SHP77 (cell line): Measurements from ENCODE around the gene SH3TC1.
A peak's percentile ranks its signal among the peaks of the same experiment; 100 is the strongest.

Experiments
- DNase-seq, 2 experiments: peaks; one replicate each; lab custom pipeline; 2025; lab: John Stamatoyannopoulos, UW

Gene SH3TC1

DNA sequence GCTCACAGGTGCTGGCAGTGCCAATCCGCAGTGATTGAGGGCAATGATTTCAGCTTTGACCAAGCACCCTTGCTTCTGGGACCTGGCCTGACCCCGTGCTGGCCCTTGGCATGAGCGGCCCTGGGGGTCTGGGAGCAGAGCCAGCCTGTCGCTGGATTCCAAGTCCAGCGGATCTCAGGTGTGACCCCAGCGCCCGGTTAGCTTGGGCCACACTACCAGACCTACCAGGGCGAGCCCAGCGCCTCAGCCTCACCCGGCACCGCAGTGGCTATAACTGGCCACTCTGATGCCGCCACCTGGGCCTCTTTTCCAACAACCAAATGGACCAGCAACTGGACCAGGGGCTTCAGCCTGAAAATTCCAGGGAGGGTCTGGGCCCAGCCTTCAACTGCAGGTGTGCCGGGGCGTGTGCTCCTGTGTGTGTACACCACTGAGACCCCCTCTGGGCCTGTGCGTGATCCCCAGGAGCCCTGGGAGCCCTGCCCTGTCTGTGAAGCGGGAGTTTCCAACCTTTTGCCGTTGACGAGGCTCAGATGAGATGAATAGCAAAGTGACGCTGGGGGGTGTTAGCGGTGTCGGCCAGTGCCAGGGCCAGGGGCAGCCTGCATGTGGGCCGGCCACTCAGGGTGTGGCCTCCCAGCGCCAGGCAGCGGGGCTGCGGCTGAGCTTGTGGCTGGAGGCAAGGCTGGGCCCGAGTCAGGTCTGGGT is 658 bp downstream of the SH3TC1 start:
- no peak for DNase-seq

- DNase-seq, result no peak
Measured at GRCh38 chr4:8200302-8200975, 1.3 kb downstream of the SH3TC1 start.

GRCh38 chr4:8201321-8201781 is 2.3 kb downstream of the SH3TC1 start:
- no peak for DNase-seq

DNA sequence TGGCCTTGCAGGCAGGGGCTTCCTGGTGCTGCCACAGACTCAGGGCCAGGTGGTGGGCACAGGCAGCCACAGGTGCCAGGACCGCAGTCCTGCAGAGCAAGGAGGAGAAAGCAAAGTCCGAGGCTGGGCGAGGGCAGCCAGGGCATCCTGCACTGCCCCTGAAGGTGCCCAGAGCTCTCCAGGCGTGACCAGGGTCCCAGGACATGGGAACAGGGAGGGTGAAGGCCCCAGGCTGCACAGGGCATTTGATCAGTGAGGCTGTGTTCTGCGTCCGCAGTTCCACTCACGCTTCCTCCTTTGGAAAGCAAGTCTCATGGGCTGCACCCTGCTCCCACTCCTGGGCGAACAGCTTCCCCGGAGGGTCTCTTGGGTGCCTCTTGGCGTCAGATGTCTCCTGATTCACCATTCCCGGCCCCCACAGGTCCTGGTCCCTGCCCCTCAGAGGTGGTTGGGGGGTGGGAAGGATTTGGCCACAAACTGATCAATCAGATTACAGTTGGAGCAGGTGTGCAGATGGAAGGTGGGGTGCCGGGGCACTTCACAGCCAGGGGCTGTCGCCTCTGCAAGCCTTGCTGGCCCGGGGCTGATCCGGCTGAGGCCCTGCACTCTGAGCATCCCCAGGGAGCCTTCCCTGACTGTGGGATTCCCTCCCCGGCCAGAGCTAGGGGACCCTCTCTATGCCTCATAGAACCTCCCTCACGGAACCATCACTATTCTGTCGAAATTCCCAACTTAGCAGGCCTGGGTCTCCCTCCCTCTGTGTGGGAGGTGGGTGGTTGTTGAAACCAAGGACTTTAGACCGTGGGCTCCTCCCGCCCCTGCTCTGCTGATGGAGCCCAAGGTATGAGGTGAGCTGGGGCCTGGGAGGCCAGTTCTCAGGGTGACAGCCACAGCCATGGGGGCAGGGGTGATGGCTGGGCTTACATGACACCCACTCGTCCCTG is 3.3 kb downstream of the SH3TC1 start:
- DNase-seq, result no peak

DNA sequence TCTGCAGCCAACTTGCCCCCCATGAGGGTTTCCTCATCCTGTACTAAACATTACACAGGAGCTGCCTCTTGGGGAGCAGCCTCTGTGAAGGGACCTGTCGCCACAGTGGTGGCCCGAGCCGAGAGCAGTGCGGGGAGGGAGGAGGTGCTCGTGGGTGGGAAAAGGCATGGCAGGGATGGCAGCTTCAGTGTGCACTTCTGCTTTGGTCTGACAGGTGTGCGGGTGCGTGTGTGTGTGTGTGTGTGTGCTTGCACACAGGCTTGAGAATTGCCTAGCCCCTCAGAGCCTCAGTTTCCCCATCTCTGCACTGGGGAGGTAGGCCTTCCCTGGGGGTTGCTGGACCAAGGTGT is 3.9 kb downstream of the SH3TC1 start:
- DNase-seq, result no peak

- no peak for DNase-seq
Measured at GRCh38 chr4:8203817-8204216, 4.7 kb downstream of the SH3TC1 start.

DNA sequence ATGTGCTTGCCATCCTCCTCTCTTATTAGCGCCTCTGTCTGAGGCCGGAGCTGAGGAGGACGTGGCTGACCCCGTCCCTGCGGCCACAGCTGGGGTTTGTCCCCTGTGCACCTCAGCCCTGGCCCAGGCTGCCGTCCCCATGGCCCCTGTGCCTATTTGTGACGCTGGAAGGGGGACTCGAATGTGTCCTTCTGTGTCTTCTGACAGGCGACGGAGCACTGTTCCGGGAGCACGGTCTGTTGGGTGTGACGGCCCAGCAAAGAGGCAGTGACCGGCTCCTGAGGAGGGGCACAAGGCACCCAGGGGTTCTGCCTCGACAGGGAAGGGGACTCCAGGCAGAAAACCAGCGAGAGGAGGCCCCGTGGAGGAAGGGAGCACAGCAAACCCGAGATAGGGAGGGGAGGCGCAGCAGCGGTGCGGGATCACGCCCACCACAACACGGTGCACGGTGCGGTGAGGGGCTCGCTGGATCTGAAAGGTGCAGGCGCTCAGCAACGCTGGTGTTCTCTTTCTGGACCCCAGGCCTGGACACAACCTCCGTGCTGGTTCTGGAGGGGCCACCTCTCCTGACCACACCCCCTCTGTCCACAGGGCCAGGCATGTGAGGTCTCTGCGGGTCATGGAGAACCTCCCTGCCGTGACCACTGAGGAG is 5.6 kb downstream of the SH3TC1 start:
- DNase-seq, result no peak

DNA sequence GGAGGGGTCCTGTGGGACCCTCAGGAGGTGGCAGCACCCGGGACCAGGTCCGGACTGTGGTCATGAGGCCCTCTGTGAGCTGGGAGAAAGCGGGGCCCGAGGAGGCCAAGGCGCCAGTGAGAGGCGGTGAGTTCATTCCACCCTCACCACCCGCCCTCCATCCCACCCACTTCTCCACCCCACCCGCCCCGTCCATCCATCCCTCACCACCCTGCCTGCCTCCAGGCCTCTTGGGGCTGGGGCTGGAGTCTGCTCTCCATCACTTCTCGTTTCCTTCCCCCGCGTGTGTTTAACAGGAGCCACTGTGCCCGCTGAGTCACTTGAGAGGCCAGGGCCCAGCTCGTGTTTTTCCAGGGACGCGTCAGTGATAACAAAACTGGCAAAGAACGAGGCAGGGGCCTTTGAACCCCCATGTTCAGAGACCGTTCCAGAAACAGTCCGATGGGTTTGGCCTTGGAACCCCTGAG is 6.2 kb downstream of the SH3TC1 start:
- DNase-seq, result no peak

GRCh38 chr4:8205749-8206611 is 6.9 kb downstream of the SH3TC1 start:
- DNase-seq, result peak in 1 of 2 experiments; percentile 38

DNA sequence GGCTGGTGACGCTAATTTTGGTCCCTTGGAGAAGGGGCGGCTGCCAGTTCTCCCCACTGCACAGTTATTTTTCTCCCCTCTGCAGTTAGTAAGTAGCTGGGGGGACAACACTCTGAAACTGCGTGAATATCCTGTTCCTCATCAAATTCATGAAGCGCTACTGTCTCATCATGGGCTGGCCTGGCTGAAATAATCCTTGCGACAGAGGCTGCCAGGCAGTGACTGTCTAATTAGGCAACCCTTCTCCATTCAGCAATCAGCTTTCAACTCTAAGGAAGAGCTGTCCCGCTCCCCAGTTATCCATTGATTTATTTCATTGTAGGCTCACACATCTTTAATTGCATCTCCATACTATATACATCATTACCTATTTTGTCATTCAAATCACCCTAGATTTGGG is 8.2 kb downstream of the SH3TC1 start:
- no peak for DNase-seq

- DNase-seq, result no peak
Measured at GRCh38 chr4:8208565-8208964, 9.5 kb downstream of the SH3TC1 start.

DNA sequence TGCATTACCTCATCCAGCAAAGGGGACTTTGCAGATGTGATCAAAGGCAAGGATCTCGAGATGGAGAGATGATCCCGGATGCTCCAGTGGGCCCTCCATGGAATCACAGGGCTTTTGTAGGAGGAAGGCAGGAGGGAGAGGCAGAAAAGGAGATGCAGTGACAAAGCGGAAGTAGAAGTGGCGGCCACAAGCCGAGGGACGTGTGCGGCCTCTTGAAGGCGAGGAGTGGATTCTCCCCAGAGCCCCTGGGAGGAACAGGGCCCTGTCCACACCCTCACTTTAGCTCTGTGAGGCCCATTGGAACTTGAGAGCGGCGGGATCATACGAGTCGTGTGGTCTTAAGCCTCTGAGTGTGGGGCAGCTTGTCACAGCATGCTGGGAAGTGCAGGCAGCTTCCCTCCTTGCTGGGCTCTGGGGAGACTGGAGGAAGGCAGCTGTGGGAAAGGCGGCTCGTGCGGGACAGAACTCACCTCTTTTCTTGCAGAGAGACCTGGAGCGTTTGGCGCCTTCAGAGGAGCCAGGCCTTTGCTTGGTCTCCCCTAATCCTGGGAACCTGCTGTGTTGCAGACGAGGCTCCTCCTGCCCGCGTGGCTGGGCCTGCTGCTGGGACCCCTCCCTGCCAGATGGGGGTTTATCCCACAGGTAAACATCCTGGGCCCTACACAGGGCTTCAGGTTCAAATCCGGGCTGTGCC is 10.2 kb downstream of the SH3TC1 start:
- no peak for DNase-seq

- no peak for DNase-seq
Measured at GRCh38 chr4:8210010-8210409, 10.9 kb downstream of the SH3TC1 start.

GRCh38 chr4:8210616-8211015 is 11.5 kb downstream of the SH3TC1 start:
- no peak for DNase-seq

DNA sequence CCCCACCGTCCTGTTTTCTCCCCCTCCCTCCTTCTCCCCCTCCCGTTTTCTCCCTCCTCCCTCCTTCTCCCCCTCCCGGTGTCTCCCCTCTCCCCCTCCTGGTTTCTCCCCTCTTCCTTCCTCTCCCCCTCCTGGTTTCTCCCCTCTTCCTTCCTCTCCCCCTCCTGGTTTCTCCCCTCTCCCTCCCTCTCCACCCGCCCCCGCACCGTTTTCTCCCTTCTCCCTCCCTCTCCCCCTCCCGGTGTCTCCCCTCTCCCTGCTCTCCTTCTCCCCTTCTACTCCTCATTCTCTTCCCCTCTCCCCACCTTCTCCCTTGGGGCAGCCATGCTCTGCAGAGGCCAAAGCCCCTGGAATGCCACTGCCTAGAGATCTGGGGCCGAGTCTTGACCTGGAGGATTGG is 12.2 kb downstream of the SH3TC1 start:
- no peak for DNase-seq

- no peak for DNase-seq
Measured at GRCh38 chr4:8211737-8212581, 12.9 kb downstream of the SH3TC1 start.

DNA sequence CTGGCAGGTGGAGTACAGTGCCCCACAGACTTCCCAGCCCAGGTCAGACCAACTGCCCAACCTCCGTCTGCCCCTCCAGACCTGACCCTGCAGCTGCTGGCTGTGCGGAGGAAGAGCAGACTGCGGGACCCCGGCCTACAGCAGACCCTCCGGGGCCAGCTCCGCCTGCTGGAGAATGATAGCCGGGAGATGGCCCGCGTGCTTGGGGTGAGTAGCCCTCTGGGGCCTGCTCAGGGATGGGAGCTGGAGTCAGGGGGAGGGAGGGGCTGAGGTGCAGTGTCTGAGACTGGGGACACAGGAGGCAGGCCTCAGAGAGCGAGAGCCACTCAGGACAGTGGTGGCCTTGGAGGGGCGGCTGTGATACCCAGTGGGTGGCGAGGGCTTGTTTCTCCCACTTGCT is 13.5 kb downstream of the SH3TC1 start:
- no peak for DNase-seq

GRCh38 chr4:8213121-8213520 is 14.0 kb downstream of the SH3TC1 start:
- no peak for DNase-seq

GRCh38 chr4:8214136-8214535 is 15.0 kb downstream of the SH3TC1 start:
- no peak for DNase-seq
